PC-9 (cell line): ENCODE data around the gene DRD1.

Experiments
- EZH2 ChIP-seq: fragments of 200-600 bp; sonication (generic); IDR thresholded peaks from 2 replicates; pipeline ENCODE4 v1.8.0; 2017; ENCODE audit warnings: antibody characterized with exemption, low read depth
- TF ChIP-seq, protein P1 (sequence below): fragments of 200-600 bp; sonication (generic); conservative IDR thresholded peaks from 2 replicates; pipeline ENCODE4 v1.6.1; 2017; ENCODE audit warnings: mixed run types, antibody characterized with exemption, mild to moderate bottlenecking, moderate library complexity

DNA sequence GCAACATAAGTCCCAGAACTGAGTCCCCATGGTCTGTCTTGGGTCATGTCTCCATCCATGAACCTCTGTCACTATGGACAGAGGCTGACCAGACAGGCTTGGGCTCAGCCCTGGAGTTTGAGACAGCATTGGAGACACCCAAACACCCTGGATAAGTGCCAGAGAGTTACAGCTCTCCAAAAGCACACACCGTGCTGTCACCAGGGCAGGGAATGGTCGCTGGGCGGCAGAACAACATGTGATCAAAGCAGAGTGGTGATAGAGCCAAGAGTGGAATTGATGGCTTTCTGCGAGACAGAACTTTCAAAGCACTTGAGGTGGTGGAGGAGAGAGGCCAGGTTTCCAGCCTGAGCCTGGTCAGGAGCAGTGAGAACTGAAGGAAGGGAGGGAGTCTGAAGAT, 50.1 kb downstream of the DRD1 start:
- TF ChIP-seq EZH2: no peak
- TF ChIP-seq, protein P1, sequence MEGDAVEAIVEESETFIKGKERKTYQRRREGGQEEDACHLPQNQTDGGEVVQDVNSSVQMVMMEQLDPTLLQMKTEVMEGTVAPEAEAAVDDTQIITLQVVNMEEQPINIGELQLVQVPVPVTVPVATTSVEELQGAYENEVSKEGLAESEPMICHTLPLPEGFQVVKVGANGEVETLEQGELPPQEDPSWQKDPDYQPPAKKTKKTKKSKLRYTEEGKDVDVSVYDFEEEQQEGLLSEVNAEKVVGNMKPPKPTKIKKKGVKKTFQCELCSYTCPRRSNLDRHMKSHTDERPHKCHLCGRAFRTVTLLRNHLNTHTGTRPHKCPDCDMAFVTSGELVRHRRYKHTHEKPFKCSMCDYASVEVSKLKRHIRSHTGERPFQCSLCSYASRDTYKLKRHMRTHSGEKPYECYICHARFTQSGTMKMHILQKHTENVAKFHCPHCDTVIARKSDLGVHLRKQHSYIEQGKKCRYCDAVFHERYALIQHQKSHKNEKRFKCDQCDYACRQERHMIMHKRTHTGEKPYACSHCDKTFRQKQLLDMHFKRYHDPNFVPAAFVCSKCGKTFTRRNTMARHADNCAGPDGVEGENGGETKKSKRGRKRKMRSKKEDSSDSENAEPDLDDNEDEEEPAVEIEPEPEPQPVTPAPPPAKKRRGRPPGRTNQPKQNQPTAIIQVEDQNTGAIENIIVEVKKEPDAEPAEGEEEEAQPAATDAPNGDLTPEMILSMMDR: no peak
